GM18873 (cell line): ENCODE measurements around the gene ZBTB11.
"Not testable (repeated sequence)": the region's sequence is repeated elsewhere in the genome, so short reads cannot be mapped to it uniquely, and the experiment has no call there.

Source experiments
- ATAC-seq: cut with Tn5 transposase; IDR thresholded peaks from one replicate; pipeline ENCODE4 v1.9.1; 2021; ENCODE audit warnings: mild to moderate bottlenecking, moderate library complexity, moderate number of reproducible peaks; ENCODE audit not compliant: unreplicated experiment, low FRiP score

Gene ZBTB11

DNA sequence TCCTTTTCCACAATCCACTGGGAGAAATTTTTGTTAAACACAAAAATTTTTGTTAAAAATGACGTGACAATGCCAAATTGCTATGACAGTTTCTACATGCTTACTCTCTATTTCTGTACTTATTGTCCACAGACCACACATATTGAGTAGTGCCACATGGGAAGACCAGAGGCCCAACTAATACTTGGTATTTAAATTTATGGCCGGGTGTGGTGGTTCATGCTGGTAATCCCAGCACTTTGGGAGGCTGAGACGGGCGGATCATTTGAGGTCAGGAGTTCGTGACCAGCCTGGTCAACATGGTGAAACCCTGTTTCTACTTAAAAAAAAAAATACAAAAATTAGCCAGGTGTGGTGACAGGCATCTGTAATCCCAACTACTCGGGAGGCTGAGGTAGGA lies 20.3 kb downstream of the ZBTB11 start:
- no peak for ATAC-seq

DNA sequence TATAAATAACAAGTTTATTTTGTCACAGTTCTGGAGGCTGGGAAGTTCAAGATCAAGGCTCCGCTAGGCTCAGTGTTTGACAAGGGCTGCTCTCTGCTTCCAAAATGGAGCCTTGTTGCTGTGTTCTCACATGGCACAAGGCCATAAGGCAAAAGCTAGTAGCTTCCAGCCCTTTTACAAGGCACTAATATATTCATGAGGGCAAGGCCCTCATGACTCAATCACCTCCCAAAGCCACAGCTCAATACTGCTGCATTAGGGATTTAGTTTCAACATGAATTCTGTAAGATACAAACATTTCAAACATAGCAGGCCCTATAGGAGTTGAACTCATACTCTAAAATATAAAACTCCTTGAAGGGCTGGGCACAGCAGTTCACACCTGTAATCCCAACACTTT lies 30.2 kb downstream of the ZBTB11 start:
- ATAC-seq, result no peak

DNA sequence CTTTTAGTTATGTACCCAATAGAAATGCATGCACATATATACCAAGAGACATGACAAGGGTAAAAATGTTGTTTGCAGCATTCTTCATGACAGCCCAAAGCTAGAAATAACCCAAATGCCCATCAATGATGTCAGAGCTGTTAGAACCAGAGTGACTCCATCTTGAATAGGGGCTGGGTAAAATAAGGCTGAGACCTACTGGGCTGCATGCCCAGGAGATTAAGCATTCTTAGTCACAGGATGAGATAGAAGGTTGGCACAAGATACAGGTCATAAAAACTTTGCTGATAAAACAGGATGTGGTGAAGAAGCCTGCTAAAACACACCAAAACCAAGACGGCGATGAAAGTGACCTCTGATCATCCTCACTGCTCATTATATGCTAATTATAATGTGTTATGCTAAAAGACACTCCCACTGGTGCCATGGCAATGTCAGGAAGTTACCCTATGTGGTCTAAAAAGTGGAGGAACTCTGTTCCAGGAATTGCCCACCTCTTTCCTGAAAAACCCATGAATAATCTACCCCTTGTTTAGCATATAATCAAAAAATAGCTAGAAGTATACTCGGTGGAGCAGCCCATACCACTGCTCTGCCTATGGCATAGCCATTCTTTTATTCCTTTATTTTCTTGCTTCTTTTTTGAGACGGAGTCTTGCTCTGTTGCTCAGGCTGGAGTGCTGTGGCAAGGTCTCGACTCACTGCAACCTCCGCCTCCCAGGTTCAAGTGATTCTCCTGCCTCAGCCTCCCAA lies 32.9 kb downstream of the ZBTB11 start:
- no peak for ATAC-seq

DNA sequence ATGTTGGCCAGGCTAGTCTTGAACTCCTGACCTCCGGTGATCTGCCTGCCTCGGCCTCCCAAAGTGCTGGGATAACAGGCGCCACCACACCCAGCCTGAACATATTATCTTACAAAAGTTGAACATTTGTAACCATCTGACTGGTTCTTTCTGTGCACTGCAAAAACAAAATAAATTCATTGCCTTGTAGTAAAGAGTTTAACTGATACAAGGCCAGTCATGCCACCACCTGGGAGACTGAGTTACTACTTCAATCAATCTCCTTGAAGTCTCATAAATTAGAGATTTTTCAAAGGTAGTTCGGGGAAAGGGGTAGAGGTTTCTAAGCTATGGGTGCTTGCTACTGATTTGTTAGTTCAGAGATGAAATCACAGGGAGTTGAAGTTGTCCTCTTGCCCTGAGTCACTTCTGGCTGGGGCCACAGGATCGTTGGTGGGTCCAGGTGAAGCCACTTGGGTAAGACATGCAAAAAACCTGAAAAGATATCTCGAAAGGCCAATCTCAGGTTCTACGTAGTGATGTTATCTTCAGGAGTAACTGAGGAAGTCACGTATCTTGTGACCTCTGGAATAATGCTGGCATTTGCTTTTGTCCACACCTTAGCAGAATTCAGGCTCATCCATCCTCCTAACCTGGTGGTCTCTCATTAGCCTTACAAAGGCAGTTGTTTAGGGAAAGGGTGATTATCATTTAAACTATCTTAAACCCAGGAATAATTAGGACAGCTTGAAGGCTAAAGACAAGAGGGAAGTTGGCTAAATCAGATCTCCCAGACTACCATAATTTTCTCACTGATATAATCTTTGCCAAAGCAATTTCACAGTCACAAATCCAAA lies 33.7 kb downstream of the ZBTB11 start:
- no peak for ATAC-seq

DNA sequence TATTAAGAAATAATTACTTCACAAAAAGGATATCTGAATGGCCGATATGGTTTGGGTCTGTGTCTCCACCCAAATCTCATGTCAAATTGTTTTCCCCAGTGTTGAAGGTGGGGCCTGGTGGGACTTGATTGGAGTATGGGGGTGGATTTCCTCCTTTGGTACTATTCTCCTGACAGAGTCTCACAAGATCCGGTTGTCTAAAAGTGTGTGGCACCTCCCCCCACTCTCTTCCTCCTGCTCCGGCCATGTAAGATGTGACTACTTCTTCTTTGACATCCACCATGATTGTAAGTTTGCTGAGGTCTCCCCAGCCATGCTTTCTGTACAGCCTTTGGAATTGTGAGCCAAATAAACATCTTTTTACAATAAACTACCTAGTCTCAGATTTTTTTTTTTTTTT lies 34.5 kb downstream of the ZBTB11 start:
- no peak for ATAC-seq

DNA sequence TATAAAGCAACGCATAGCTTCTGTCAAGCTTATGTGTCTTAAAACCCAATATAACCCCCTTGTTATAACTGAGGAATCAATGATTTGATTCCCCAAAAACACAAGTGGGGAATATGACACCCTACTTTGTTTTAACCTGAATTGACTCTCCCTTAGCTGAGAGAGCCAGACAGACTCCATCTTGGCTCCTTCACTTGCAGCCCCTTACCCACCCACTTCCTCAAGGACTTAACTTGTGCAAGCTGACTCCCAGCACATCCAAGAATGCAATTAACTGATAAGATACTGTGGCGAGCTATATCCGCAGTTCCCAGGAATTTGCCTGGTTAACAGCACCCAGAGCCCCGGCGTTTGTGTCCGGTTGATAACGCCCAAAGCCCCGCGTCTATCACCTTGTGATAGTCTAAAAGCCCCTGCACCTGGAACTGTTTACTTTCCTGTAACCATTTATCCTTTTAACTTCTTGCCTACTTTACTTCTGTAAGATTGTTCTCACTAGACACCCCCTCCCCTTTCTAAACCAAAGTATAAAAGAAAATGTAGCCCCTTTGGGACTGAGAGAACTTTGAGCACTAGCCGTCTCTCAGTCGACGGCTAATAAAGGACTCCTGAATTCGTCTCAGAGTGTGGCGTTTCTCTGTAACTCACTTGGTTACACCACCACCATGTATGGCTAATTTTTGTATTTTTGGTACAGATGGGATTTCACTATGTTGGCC lies 35.4 kb downstream of the ZBTB11 start:
- ATAC-seq, result not testable (repeated sequence)

DNA sequence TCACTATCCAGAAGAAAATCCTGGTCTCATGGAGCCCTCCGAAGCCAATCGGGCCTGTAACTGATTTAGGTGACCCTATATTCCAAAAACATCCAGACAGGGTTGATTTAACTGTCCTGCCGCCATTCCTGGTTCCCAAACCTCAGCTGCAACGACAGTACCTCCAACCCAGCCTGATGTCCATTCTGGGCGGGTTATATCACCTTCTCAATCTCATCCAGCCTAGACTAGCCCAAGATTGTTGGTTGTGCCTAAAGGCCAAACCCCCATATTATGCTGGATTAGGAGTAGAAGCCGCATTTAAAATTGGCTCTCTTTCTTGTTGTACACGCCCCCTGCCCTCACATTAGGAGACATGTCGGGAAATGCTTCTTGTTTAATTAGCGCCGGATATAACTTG lies 36.7 kb downstream of the ZBTB11 start:
- no peak for ATAC-seq

DNA sequence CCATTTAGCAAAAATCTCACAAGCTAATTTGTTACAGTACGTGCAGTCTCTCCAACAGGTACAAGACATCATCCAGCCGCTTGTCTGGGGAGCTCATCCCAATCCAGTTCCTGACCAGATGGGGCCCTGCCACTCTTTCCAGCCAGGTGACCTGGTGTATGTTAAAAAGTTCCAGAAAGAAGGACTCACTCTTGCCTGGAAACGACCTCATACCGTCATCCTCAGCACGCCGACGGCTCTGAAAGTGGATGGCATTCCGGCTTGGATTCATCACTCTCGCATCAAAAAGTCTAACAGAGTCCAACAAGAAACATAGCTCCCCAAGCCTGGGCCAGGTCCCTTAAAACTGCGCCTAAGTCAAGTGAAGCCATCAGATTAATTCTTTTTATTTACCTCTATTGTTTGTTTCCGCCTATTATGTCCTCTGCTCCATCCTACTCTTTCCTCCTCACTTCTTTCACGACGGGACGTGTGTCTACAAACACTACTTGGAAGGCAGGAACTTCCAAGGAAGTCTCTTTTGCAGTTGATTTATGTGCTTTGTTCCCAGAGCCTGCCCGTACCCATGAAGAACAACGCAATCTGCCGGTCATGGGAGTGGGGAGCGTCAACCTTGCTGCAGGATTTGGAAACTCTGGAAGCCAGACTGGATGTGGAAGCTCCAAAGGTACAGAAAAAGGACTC lies 37.5 kb downstream of the ZBTB11 start:
- ATAC-seq, result no peak

DNA sequence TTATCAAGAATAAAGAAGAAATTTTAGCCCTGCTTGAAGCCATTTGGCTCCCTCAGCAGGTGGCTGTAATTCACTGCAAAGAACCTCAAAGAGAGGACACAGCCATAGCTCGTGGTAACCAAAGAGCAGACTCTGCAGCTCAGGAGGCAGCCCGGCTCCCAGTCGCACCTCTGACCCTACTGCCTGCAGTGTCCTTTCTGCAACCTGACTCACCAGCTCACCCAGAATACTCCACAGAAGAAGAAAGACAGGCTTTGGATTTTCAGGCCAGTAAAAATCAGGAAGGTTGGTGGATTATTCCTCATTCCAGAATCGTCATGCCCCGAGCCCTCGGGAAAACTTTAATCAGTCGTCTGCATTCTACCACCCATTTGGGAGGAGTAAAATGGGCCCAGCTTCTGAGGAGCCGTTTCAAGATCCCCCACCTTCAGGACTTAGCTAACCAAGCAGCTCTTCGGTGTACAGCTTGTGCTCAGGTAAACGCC lies 38.6 kb downstream of the ZBTB11 start:
- ATAC-seq, result no peak

DNA sequence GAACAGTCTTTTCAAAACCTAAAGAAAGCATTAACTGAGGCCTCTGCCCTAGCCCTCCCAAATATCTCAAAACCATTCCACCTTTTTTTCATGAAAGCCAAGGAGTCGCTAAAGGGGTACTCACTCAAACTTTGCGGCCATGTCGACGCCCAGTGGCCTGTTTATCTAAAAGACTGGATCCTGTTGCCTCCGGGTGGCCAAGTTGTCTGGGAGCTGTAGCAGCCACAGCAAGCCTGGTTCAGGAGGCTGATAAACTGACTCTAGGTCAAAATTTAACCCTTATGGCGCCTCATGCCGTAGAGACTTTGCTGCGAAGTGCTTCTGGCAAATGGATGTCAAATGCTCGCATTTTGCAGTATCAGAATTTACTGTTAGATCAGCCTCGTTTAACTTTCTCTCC lies 39.5 kb downstream of the ZBTB11 start:
- ATAC-seq, result no peak

DNA sequence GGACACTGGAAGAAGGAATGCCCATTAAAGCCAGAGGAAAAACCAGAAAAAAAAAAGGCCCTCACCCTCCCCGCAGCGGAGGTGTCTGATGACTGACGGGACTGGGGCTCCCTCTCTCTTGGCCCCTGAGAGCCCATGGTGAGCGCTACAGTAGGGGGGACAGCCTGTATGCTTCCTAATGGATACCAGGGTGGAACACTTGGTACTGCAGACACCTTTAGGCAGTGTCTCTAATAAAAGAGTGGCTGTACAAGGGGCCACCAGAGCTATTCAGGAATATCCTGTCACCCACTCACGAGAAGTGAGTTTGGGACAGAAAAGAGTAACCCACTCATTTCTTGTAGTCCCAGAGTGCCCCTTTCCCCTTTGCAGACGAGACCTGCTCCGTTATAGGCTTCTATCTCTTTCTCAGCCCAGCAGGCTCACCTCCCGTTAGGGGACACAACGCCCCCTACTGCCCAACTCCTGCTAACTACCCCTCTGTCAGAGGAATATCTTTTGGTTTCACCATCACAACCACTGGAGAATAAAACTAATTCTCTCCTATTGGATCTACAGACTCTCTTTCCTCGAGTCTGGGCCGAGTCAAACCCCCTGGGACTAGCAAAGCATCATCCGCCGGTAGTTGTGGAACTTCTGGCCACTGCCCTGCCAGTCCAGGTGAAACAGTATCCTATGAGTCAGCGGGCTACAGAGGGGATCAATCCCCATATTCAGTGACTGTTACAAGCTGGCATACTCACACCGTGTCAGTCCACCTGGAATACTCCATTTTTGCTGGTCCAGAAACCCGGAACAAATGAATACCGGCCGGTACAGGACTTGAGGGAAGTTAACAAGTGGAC lies 40.8 kb downstream of the ZBTB11 start:
- no peak for ATAC-seq

DNA sequence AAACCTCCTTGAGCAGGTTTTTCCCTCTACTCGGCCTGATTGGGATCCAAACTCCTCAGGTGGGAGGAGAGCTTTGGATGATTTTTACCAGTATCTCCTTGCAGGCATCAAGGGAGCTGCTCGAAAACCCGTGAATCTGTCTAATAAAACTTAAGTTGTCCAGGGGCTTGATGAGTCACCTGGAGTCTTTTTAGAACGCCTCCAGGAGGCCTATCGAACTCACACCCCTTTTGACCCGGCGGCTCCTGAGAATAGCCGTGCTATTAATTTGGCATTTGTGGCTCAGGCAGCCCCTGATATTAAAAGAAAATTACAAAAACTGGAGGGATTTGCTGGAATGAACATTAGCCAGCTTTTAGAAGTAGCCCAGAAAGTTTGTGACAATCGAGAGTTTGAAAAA lies 41.6 kb downstream of the ZBTB11 start:
- no peak for ATAC-seq

DNA sequence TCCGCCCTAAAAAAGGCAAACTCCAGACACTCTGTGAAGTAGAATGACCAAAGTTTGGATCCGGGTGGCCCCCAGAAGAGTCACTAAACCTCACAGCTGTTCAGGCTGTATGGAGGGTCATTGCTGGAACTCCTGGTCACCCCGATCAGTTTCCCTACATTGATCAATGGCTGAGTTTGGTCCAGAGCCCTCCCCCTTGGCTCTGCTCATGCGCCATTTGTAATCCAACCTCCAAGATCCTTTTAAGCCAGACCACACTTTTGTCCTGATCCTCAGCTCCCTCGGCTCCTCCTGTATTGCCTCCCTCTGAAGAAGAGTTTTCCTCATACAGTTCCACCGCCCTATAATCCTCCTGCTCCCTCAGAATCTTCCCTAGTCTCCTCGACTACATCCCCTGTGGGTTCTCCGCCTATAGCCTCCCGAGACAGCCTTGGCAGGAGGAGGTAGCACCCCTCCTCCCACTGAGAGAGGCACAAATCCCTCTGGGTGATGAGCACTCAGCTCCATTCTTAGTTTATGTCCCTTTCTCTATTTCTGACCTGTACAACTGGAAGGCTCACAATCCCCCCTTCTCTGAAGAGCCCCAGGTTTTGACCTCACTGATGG lies 42.2 kb downstream of the ZBTB11 start:
- no peak for ATAC-seq

DNA sequence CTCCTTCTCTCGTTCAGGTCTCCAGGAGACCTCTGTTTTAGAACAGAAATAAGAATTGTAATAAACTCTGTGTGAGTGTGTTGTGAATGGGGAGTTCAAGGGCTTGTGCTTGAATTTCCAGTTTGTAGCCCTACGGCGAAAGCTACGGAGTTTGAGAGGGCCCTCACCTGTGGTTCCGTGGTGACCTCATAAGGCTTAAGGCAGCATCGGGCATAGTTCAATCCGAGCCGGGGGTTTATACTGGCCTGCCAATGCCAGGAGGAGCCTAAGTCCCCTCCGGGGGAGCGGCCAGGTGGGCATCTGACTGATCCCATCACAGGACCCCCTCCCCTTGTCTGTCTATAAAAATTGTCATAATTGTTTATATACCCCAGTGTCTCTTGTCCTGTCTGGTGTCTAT lies 43.7 kb downstream of the ZBTB11 start:
- ATAC-seq, result no peak

DNA sequence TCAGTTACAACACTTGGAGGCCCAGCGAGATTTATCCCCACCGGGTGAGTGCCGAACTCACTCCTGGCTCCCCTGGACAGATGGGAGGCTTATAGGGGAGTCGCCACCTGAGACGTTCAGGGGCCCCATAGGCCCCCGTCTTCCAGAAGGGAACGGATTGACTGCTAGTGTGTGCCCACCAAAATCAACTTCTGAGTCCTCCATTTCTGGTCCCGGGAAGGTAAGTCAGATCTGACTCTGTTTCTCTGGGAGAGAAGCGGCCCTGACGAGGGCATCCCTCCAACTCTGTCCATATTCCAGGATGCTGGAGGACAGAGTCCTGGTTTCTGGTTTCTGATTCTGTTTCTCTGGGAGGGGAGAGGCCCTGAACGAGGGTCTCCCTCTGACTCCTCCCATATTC lies 44.3 kb downstream of the ZBTB11 start:
- ATAC-seq, result no peak

DNA sequence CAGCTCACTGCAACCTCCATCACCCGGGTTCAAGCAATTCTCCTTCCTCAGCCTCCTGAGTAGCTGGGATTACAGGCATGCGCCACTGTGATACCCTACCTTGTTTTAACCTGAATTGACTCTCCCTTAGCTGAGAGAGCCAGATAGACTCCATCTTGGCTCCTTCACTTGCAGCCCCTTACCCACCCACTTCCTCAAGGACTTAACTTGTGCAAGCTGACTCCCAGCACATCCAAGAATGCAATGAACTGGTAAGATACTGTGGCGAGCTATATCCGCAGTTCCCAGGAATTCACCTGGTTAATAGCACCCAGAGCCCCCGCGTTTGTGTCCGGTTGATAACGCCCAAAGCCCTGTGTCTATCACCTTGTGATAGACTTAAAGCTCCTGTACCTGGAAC lies 45.0 kb downstream of the ZBTB11 start:
- not testable (repeated sequence) for ATAC-seq

DNA sequence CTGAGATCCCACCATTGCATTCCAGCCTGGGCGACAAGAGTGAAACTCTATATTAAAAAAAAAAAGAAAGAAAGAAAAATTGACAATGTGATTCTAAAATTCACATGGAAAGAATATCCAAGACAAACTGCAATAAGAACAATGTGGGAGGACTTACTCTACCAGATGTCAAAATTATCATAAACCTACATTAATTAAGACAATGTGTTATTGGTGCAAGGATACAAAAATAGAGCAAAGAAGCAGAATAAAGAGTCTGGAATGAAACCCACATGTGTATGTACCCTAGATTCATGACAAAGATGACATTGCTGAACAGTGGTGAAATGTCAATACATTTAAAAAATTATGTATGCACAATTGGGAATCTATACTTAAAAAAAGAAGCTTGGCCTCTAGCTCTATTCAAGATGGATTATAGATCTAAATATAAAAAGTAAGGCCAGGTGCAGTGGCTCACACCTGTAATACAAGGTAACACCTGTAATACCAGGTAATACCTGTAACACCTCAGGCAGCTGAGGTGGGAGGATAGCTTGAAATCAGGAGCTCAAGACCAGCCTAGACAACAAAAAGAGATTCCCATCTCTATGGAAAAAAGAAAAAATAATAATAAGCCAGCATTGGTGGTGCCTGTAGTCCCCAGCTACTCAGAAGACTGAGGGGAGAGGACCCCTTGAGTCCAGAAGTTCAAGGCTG lies 45.7 kb downstream of the ZBTB11 start:
- no peak for ATAC-seq

DNA sequence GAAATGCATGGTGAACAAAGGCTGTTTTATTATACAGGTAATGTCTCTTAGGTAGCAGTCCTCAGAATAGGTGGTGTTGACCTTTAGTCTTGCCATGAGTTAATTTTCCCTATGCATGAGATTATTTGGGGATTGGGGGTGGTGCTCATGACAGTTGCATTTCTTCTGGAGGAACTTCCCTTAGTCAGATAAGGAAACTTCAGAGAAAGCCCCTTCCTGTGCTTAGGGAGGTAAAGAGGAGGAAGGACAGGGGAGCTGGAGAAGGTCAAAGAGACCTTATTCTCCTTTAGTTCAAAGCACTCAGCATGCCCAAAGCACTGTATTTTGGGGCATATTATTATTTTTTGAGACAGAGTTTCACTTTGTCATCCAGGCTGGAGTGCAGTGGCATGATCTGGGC lies 47.7 kb downstream of the ZBTB11 start:
- ATAC-seq, result no peak

DNA sequence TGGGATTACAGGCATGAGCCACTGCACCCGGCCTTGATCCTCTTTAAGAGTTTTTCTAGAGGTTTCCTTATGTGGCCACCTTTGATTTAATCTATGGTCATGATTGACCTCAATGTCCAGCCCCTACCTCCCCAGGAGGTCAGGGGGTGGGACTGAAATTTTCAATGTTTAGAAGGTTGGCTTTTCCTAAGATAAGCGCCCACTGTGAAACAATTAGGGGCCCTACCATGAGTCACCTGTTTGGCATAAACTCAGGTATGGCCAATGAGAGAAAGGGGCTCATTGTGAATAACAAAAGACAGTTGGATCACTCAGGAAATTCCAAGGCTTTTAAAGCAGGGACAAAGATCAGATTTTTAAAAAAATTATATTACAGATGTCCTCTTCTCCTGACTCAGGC lies 51.1 kb downstream of the ZBTB11 start:
- no peak for ATAC-seq
